Activated CD8-positive, alpha-beta T cell treated with anti-CD3 and anti-CD28 coated beads for 36 hours (primary cell): ENCODE measurements around the gene EPYC. TPM values are rescaled to one million over a fixed set of nuclear protein-coding genes. Genes with fewer than 3 reads are reported as not detected.

Experiments used
- ATAC-seq: fragments of 200-7000 bp; cut with Tn5 transposase; one replicate; pipeline ENCODE4 v1.10.0; 2021; ENCODE audit warnings: mild to moderate bottlenecking, moderate library complexity
- CTCF ChIA-PET: fragments of 350-600 bp; sonication (Branson Sonifier 250); formaldehyde crosslinking; loops from one replicate; lab custom pipeline; 2021; ENCODE audit warnings: antibody characterized with exemption; lab: Charles Lee
- POLR2A ChIA-PET: fragments of 350-600 bp; sonication (Branson Sonifier 250); formaldehyde crosslinking; loops from one replicate; lab custom pipeline; 2021; ENCODE audit warnings: antibody characterized with exemption; lab: Charles Lee
- DNase-seq: peaks from one replicate; pipeline ENCODE4 v3.0.0-alpha.2; 2020
- H3K27ac Mint-ChIP-seq: one replicate; pipeline ENCODE4 v1.8.0; 2021; ENCODE audit warnings: mild to moderate bottlenecking, mixed read lengths
- H3K27me3 Mint-ChIP-seq: one replicate; pipeline ENCODE4 v1.8.0; 2021; ENCODE audit warnings: mixed read lengths
- H3K36me3 Mint-ChIP-seq: one replicate; pipeline ENCODE4 v1.8.0; 2021; ENCODE audit warnings: low read depth, mixed read lengths
- H3K4me1 Mint-ChIP-seq: one replicate; pipeline ENCODE4 v1.8.0; 2021; ENCODE audit warnings: low read depth, mixed read lengths
- H3K4me3 Mint-ChIP-seq: one replicate; pipeline ENCODE4 v1.8.0; 2021; ENCODE audit warnings: mild to moderate bottlenecking, moderate library complexity, mixed read lengths
- H3K9me3 Mint-ChIP-seq: one replicate; pipeline ENCODE4 v1.8.0; 2021; ENCODE audit warnings: mixed read lengths
- intact Hi-C: fragments of 100-400 bp; cut with micrococcal nuclease; formaldehyde crosslinking; loops from one replicate; pipeline ENCODE4 v1.10.0; 2022
- total RNA-seq, 2 experiments: library from RNA; stranded (reverse); gene quantifications; one replicate each; pipeline ENCODE4 v1.2.3, GENCODE V29; 2021
- TF ChIP-seq, protein P1 (sequence below): fragments of 200-600 bp; IDR thresholded peaks from one replicate; pipeline ENCODE4 v1.8.0; 2022; ENCODE audit warnings: antibody characterized with exemption, mild to moderate bottlenecking

The EPYC gene
- total RNA-seq, 2 experiments from 2014 or later: not detected

DNA sequence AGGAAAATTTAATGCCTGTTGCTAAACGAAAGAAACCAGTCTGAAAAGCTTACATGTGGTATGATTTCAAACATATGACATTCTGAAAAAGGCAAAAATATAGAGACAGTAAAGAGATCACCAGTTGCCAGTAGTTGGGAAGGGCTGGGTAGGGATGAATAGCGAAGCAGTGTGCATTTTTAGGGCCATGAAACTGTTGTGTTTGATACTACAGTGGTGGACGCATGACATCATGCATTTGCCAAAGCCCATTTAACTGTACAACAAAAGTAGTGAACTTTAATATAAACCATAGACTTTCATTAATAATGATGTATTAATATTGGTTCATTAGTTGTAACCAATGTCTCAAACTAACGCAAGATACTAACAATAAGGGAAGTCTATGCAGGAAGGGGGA lies 14.7 kb upstream of the EPYC start:
- CTCF ChIA-PET: interaction anchor here (0.6 kb wide), 1 partner anchor 292 kb away, joined by 3 read pairs; no protein-coding TSS in a partner anchor
- Mint-ChIP-seq H3K9me3 (no peaks in the 10 kb centered on the region), H3K36me3 (no peaks in the 10 kb centered on the region), H3K4me3 (no peak overlapping the region), H3K27ac (no peak overlapping the region), H3K27me3 (no peaks in the 10 kb centered on the region), H3K4me1 (no peaks in the 10 kb centered on the region)
- ATAC-seq (no peak), DNase-seq (no peak)
- POLR2A ChIA-PET: no interaction called here
- intact Hi-C loops: no loop called here
- TF ChIP-seq, protein P1, sequence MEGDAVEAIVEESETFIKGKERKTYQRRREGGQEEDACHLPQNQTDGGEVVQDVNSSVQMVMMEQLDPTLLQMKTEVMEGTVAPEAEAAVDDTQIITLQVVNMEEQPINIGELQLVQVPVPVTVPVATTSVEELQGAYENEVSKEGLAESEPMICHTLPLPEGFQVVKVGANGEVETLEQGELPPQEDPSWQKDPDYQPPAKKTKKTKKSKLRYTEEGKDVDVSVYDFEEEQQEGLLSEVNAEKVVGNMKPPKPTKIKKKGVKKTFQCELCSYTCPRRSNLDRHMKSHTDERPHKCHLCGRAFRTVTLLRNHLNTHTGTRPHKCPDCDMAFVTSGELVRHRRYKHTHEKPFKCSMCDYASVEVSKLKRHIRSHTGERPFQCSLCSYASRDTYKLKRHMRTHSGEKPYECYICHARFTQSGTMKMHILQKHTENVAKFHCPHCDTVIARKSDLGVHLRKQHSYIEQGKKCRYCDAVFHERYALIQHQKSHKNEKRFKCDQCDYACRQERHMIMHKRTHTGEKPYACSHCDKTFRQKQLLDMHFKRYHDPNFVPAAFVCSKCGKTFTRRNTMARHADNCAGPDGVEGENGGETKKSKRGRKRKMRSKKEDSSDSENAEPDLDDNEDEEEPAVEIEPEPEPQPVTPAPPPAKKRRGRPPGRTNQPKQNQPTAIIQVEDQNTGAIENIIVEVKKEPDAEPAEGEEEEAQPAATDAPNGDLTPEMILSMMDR: no peak

DNA sequence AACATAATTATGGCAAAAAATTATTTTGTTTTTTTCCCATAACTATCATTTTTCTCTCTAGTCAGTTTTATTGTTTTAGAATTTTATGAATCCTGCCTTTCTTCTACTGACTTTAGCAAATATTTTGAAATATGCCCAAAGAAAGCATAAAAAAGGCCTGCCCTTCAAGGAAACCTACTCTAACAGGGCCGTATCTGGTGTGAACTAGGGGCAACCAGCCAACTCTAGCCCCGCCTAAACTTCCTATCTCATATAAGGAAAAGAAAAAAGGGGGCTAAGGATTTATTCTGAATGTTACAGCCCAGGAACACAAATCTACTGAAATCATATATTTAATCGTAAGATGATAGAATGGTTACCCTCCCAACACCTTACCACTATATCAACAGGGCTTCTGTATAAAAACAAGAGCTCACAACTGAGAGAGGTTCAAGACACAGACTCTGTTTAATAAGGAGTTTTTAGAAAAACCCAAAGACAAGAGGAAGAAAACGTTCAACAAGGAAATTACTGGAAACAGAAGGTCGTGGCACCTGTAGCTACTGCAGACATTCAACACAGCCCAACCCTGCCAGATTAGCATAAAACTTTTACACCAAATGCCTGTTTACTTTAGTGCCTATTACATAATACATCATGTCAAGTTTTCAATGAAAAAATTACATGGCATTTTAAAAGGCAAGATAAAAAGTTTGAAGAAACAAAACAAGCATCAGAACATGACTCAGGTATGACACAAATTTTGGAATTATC lies 12.9 kb upstream of the EPYC start:
- DNase-seq (no peak), ATAC-seq (no peak)
- Mint-ChIP-seq H3K36me3 (no peaks in the 10 kb centered on the region), H3K9me3 (no peaks in the 10 kb centered on the region), H3K27ac (no peak overlapping the region), H3K27me3 (peaks cover 4% of the 10 kb centered on the region), H3K4me3 (no peak overlapping the region), H3K4me1 (no peaks in the 10 kb centered on the region)
- ChIA-PET POLR2A (no interaction called here), CTCF (no interaction called here)
- TF ChIP-seq, protein P1: no peak
- intact Hi-C loops: no loop called here

DNA sequence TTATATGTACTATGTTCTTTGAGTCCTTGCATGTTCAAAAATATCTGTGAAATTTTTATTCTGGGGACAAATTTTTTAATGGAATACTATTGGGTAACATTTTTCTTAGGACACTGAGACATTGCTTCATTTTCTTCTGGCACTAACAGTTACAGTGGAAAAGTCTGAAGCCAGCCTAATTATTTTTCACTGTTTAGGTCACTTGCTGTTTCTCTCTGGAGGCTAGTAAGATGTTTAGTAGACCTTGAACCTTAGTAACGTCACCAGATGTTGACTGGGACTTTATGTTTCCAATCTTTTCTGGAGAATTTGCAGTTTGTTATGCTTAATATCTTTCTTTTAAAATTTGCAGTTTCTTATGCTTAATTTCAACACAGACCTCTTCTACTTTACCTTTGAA lies 12.3 kb upstream of the EPYC start:
- H3K9me3 Mint-ChIP-seq: no peaks in the 10 kb centered on the region
- H3K27me3 Mint-ChIP-seq: peaks cover 4% of the 10 kb centered on the region
- ChIA-PET CTCF (no interaction called here), POLR2A (no interaction called here)
- DNase-seq: no peak
- no peak overlapping the region for H3K27ac Mint-ChIP-seq
- no peak for ATAC-seq
- TF ChIP-seq, protein P1: no peak
- intact Hi-C loops: no loop called here
- no peaks in the 10 kb centered on the region for H3K4me1 Mint-ChIP-seq
- H3K4me3 Mint-ChIP-seq: no peak overlapping the region
- no peaks in the 10 kb centered on the region for H3K36me3 Mint-ChIP-seq

DNA sequence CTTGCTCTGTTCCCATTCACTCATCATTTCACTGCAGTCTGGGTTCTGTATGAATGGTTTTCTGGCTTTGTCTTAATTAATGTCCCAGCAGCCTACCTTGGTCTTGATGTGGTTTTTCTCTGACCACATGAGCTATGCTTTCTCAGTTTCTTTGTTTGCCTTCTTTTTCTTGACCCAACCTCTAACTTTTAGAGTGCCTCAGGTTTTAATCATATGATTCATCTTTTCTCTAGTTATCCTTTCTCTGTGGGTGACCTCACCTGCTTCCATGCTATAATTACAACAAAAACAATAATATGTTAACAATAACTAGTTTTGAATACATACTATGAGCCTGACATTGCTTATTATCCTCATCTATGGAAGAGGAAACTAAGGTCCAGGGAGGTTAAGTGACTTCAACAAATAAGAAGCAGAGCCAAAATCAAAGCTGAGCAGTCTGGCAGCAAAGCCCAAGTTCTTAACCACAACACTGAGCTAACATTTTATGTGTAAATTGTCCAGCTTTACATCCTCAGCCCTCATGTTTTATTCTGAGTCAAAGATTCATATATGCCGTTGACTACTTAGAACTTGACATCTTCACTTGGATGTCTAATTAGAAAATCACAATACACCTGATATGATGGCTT lies 4.7 kb upstream of the EPYC start:
- peaks cover 10% of the 10 kb centered on the region for H3K27me3 Mint-ChIP-seq
- intact Hi-C loops: no loop called here
- POLR2A ChIA-PET: no interaction called here
- no peak overlapping the region for H3K4me3 Mint-ChIP-seq
- TF ChIP-seq, protein P1: no peak
- CTCF ChIA-PET: no interaction called here
- ATAC-seq (peak; percentile 34), DNase-seq (no peak)
- no peaks in the 10 kb centered on the region for H3K36me3 Mint-ChIP-seq
- H3K4me1 Mint-ChIP-seq: peaks cover 14% of the 10 kb centered on the region
- no peaks in the 10 kb centered on the region for H3K9me3 Mint-ChIP-seq
- H3K27ac Mint-ChIP-seq: no peak overlapping the region
